AG20443 (cell line): ENCODE measurements around the gene CA7.

Source experiments
- DNase-seq: peaks from one replicate; pipeline ENCODE4 v3.0.0; 2012; ENCODE audit warnings: low spot score, mixed read lengths

CA7 gene

DNA sequence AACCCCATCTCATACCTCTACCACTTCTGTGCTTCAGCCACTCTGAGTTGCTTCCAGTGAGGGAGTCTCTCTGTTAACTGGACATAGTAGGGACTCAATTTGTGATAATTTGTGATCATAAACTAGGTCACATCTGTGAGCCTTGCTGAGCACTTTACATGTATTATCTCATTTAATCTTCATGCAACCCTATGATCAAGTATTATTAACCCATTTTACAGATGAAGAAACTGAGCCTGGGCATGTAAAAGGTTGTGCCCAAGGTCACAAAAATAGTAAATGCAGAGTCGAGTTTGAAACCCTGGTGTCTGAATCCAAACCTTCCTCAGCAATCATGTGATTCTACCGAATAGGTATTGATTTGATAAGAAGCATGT, 54.7 kb downstream of the CA7 start:
- no peak for DNase-seq

DNA sequence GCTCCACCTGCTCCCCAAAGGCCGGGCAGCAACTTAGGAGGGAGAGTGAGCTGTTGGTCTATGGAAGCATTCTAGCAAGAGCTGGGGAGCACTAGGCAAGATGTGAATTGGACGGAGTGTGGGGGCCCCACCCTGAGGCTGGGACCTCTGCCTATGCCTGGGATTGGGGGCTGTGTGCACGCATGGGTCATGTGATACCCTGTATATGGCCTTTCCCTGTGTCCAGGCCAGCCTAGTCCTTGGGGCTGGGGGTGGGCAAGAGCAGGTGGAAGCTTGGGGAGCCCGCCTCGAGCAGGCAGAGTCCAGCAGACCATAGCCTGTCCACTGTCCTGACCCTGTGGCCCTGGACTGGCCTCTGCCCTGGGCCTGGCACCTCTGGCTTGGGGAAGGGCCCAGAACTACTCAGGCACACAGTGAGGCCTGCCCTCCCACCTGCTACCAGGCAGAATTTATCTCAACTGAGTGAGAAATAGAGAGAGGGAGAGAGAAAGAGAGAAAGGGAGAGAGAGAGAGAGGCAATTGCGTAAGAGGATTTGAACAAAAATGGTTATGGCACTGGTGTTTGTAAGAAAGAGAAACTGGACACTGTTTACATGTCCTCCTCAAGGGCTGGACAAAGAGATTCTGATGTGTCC, 55.2 kb downstream of the CA7 start:
- DNase-seq = no peak

DNA sequence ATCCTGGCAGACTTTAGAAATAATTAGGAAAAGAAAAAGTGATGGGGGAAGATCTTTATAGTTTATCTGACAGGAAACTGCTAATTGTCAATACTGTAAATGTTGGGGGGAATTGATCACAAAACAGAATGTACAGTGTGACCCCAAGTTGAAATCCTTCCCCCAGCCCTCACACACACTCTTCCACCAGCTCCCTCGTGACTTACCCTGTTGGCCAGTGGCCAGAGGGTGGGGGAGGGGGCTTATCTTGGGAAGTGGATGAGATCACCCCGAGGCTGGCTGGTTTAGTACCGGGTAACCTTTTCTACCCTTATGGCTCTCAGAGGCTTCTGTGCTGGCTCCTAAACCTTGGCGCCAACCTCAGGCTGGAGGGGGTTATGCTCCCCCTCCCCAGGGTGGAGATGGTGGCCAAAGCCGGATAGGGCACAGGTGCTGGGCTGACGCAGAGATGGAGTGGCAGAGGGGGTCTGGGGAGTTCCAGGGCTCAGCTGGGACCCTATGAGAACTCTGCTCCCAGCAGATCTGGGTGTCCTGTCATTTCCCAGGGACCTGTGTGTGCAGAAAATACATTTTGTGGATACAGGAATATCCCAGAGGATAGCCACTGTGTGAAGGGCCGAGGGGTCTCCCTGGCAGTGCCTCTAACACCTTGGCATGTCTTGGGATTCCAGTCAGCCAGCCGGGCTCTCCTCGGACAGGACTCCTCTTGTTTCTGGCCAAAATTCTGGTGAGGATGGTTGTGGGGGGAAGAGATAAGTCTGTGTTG, 55.9 kb downstream of the CA7 start:
- DNase-seq = peak; percentile 64

GRCh38 chr16:66900721-66901441, 56.7 kb downstream of the CA7 start:
- no peak for DNase-seq

DNA sequence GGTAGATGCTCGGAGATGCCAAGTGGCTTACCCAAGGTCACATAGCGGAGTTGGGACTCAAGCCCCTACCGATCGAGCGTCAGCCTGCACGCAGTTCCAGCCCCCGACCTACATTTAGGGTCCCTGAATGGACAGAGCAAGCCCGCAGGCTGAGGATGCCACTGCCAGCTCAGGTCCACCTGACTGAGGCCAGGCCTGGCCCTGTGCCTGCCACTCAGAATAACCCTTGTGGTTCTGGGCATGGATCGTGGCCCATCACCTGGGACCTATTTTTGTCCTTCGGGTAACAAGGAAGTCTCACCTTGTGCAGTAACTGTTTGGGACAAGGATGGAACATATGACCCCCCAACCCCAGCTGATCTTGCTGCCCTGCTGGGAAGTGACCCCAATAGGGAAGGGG, 57.4 kb downstream of the CA7 start:
- DNase-seq = no peak

DNA sequence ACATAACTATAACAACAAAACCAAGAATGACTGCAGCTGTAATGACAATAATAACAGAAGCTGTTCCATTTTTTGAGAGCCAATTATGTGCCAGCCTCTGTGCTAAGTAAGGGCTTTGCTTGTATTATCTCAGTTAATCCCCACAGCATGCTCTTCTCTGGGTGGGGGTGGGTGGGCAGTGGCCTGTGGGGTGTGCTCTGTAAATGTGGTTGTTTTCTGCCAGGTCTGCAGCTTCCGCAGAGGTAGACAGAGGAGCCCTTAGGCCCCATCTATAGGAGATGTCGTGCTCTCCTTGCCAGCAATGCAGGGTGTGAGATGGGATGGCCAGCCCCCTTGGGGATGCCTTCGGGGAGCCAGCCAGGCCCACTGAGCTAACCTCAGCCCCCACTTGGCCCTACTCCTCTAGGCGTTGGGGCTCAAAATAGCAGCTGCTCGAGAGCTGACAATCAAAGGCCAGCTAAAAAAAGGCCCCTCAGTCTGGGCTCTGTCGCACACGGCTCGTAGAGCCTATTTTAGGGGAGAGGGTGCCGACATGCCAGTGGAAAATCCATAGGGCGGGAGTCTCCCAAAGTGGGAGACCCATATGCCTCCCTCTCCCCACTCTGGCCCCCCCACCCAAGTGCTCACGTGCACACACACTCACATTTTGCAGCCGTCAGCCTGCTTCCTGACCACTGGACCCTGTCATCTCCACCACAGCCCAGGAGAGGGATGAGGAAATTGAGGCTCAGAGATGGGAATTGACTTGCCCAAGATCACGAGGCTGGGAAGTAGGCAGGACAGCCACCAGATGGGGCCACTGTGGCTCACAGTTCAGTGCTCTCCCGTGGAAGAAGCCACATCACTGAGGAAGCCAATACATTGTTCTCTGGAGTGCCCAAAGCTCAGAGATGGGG, 58.7 kb downstream of the CA7 start:
- DNase-seq = no peak
